ENCODE data around the gene PCDH10.
"Not testable (repeated sequence)": the region's sequence is repeated elsewhere in the genome, so short reads cannot be mapped to it uniquely, and the experiment has no call there.

Gene PCDH10

GRCh38 chr4:133150486-133151340 lies 1.6 kb downstream of the PCDH10 start:
- DNase-seq: no peak

- no peak for DNase-seq
Observed at GRCh38 chr4:133151341-133151690, 2.2 kb downstream of the PCDH10 start.

GRCh38 chr4:133151691-133152329 lies 2.7 kb downstream of the PCDH10 start:
- DNase-seq: no peak

- DNase-seq: no peak
Observed at GRCh38 chr4:133152330-133152821, 3.3 kb downstream of the PCDH10 start.

DNA sequence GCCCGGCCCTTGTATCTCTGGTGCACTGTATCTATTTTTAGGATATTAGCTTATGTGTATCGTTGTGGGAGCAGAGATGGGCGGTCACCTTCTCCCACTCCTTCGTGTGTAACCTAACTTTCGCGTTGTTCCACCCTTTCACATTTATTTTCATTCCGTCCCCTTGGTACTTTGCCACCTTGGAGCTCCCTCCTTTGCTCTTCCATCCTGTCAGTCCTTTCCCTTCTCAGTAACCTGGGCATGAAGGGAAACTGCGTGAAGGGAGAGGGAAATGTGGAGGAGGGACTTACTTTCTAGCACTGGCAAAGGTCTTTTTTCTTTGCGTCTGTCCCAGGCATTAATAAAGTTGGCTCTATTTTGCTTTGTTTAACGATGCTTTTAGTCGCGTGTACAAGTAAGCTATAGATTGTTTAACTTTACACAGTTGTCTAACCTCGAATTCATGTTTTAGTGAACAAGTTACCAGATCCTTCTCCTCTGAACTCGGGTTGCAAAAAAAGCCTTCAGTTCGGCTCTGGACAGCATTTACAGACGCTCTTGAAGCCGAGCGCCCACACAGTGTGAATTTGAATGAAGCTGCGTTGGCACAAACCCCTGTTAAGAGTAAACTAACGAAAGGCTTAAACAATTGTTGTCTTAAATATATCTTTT lies 3.9 kb downstream of the PCDH10 start:
- no peak for DNase-seq

DNA sequence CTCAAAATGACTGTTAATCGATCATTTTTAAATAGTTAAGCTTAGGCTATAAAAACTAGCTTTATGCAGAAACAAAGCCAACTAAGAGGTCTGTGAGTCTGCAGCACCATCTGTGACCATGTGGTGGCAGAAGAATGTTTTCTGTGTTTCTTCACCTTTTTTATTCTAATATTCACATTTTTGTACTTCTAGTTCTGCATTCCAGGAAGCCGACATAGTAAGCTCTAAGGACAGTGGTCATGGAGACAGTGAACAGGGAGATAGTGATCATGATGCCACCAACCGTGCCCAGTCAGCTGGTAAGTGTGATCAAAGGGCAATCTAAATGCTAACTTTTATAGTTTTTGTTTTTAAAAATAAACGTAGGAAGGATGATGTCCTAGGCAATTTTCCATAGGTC lies 5.6 kb downstream of the PCDH10 start:
- peak in 1 of 2 experiments; percentile 26 for DNase-seq

- no peak for DNase-seq
Observed at GRCh38 chr4:133156096-133156495, 7.0 kb downstream of the PCDH10 start.

- no peak for DNase-seq
Observed at GRCh38 chr4:133156556-133156955, 7.5 kb downstream of the PCDH10 start.

DNA sequence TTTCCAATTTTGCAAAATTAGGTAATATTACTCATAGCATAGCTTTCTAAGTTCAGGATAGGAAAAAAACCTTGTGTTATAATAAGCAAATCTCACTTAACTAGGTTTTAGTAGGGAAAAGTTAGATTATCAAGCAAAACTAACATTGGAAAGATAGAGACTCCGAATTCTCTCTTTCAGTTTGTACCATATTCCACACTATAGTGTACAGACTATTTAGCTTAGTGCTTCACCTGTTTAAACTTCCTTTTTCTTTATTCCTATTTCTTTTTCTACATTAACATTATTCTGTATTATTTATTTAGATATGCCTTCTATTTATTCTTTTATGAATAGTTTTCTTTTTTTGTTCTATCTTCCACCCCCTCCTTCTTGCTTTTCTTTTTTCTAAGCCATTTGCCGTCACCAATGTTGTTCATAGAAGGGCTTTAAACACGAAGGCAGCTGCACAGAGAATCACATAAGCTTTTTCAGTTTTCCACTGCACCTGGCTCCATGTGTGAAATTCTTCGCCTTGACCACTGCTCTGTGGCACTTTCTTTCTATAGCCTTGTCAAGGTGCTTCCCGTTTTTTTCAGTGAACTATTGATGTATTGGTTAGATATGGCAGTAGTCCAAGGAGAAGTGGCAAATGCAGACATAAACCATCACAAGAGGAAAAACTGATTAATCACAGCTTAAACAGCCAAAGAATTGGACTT lies 8.5 kb downstream of the PCDH10 start:
- no peak for DNase-seq

DNA sequence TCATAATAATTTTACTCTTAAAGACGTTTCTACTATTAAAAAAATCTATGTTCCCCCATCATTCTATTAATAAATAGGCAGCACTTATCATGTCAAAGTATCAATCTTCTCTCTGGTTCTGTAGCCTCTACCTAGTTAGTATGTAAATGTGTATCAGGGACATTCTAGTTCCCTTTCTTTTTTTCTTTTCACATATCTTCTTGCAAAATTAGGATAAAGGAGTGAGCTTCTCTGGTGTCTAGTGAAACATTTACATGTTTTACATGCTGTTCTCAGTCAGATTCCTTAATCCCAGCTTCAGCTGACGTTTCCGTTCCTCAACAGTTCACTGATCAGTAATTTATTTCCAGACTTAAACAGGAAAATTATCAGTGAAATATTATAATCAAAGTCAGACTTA lies 11.8 kb downstream of the PCDH10 start:
- no peak for DNase-seq

DNA sequence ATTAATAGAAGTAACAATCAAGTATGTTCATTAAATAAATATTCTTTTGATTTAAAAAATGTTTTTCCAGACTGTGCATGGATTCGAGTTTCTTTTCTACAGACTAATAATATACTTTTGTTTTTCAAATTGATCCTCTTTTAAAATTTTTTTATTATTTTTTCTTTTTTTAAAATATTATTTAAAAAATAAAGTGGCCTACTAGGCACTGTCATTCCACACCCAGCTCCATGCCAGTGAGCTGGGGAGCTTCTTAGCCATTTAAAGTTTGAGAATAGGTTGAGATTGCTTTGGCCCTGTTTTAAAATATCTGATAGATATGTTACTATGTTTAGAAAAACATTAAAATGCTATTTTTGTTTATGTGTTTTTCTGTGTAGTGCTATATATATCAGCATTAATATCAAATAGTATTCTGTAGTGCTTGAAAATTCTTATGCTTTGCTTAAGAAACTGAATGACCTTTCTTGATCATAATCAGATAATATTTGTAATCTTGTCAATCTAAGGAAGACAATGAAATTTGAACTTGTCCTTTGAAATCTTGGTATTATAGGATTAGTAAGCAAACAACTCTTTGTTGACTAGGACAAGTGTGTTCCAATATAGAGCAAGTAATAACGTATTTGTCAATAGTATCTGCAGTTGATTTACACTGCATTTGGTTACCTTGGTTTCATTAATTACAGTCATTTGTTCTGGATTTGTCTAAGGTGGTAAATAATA lies 12.6 kb downstream of the PCDH10 start:
- DNase-seq: no peak

- DNase-seq: no peak
Observed at GRCh38 chr4:133162941-133163340, 13.8 kb downstream of the PCDH10 start.

DNA sequence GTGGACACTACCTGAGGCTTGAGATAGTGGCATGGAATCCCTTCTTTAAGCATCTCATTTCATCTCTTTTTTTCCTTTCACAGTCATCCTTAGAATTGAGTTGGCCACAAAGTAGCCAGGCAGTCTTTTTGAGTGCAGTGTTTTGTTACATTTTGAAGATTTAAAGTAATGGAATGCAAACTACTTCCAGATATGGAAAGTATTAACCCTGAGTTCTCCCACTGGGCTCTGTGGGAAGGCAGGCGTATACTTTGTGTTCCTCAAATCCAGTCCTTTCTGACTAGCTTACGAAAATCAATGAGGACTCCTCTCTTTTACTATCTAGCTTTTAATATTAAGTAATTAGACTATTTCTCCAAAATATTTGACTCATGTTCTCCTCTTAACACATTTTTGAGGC lies 29.9 kb downstream of the PCDH10 start:
- DNase-seq: no peak

DNA sequence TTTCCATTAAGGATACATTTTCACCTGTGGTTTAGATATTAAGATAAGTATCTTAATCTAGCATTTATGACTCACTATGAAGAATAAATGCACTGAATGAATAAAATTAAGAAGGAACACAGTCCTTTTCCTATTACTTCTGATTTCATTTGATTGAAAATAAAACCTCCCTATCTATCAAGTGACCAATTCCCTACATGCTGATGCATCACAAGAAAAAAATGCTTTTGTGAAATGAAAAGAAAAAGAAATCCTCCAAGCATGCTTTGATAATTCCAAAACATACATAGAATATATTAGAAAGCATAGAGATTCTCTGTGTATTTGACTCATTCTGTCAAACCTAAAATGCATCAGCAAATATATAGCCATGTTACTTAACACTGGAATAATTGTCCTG lies 37.1 kb downstream of the PCDH10 start:
- DNase-seq: no peak

DNA sequence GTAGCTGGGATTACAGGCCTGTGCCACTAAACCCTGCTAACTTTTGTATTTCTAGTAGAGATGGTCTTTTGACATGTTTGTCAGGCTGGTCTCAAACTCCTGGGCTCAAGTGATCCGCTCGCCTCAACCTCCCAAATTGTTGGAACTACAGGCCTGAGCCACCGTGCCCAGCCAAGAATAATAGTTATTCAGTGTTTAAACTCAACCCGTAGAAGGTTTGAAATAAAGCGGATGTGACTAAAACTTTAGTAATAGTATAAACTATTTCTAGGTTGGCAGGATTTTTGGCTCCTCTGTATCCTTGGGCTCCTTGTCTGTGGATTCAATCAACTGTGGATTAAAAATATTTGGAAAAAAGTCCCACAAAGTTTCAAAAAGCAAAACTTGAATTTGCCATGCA lies 37.8 kb downstream of the PCDH10 start:
- no peak for DNase-seq

DNA sequence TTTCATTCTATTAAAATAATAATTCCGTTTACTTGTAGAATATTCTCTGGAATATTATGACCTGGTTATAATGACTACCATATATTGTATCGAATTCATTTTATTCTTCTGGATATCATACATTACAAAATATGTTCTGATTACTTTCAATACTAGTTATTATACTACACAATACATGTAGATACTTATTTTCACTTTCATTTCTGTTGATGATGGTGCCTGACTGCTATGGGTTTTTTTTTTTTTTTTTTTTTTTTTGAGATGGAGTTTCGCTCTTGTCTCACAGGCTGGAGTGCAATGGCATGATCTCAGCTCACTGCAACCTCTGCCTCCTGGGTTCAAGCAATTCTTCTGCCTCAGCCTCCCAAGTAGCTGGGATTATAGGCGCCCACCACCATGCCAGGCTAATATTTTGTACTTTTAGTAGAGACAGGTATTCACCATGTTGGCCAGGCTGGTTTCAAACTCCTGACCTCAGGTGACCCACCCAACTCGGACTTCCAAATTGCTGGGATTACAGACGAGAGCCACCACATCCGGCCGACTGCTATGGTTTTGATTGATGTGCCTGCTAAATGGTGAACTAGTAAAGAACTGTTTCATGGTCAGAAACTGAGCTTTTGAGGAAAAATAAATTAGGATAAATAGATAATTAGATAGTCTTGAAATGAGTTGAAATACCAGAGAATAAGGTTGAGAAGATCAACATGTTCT lies 39.5 kb downstream of the PCDH10 start:
- DNase-seq: no peak

DNA sequence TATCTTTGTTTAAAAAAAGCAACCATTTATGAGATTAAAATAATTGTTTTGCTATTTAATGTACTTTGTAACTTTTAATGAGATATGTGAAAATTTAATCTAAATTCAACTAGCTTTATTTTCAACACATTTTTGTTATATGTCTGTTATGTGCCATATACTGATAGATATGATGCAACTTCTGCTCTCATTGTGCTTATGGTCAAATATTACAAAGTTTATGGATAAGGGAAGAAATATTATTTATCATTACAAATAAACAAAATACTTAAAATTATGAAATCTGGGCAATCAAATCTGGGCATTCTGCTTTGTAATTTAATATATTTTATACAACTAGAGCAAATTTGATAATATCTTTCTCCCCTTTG lies 40.0 kb downstream of the PCDH10 start:
- DNase-seq: no peak

GRCh38 chr4:133190098-133190497 lies 41.0 kb downstream of the PCDH10 start:
- no peak for DNase-seq

GRCh38 chr4:133208694-133209285 lies 59.7 kb downstream of the PCDH10 start:
- DNase-seq: no peak

- no peak for DNase-seq
Observed at GRCh38 chr4:133233922-133234321, 84.8 kb downstream of the PCDH10 start.

- not testable (repeated sequence) for DNase-seq
Observed at GRCh38 chr4:133240451-133240850, 91.4 kb downstream of the PCDH10 start.

All from NCI-H446 (cell line).